ENCODE measurements around the gene CNTNAP5.

- no peak for TF ChIP-seq SNAI2 (CRISPR knock-in tag; IDR thresholded peaks at IDR 0.05)
- no peak for TF ChIP-seq TOX (CRISPR knock-in tag; IDR thresholded peaks at IDR 0.05; ENCODE audit: borderline replicate concordance)
- no peak for TF ChIP-seq ZFP3 (CRISPR knock-in tag; IDR thresholded peaks at IDR 0.05)
These were observed 622.2 kb downstream of the CNTNAP5 start for GRCh38 chr2:124647245-124647644.

Measured in SK-N-SH treated with all-trans-retinoic acid at 6 μM for 48 hours (cell line).